HFF-Myc (cell line): ENCODE data around the gene NTN5.

Experiments used
- DNase-seq: peaks from one replicate; pipeline ENCODE4 v3.0.0-alpha.2; 2011; ENCODE audit warnings: low read depth; ENCODE audit errors: extremely low read depth
- H3K4me3 ChIP-seq: replicated peaks from 2 replicates; pipeline ENCODE4 v1.5.1; 2011; ENCODE audit warnings: low read depth, mild to moderate bottlenecking, control low read depth, low read length
- CTCF ChIP-seq: IDR thresholded peaks from 2 replicates; pipeline ENCODE4 v1.5.1; 2012; ENCODE audit warnings: mild to moderate bottlenecking, low read depth, low read length, control low read depth; ENCODE audit errors: missing control alignments

Gene NTN5

GRCh38 chr19:48637449-48637947, 35.3 kb downstream of the NTN5 start:
- TF ChIP-seq CTCF = no peak
- peak; percentile 94 for DNase-seq
- H3K4me3 ChIP-seq = peak overlapping the region; percentile 47

- DNase-seq = no peak
- no peak for TF ChIP-seq CTCF
- H3K4me3 ChIP-seq = peak within 1 kb of the TSS; percentile 47
These were observed 35.9 kb downstream of the NTN5 start, which contains the start of gene DBP for GRCh38 chr19:48636859-48637448. TSS of gene DBP (minus strand) at chr19:48637379. CDS start at chr19:48636994, 385 bp downstream.

- no peak for DNase-seq
These were observed 36.6 kb downstream of the NTN5 start for GRCh38 chr19:48635966-48636858.

GRCh38 chr19:48635263-48635965, 37.4 kb downstream of the NTN5 start:
- H3K4me3 ChIP-seq = peak overlapping the region; percentile 47
- no peak for DNase-seq
- TF ChIP-seq CTCF = no peak

More at GRCh38 chr19:48635966-48636858, 36.6 kb downstream of the NTN5 start:
- H3K4me3 ChIP-seq = peak overlapping the region; percentile 47
- TF ChIP-seq CTCF = no peak

GRCh38 chr19:48634424-48635262, 38.2 kb downstream of the NTN5 start:
- peak overlapping the region; percentile 2; the same call in 1 of the 2 replicates for H3K4me3 ChIP-seq
- DNase-seq = peak; percentile 75
- no peak for TF ChIP-seq CTCF

GRCh38 chr19:48634036-48634342, 38.8 kb downstream of the NTN5 start:
- peak overlapping the region; percentile 2; the same call in 1 of the 2 replicates for H3K4me3 ChIP-seq
- DNase-seq = no peak
- TF ChIP-seq CTCF = no peak
